ENCODE results near the gene CPNE8. TPM values are rescaled to one million over a fixed set of nuclear protein-coding genes. Genes with fewer than 3 reads are reported as not detected.

CPNE8 gene
- total RNA-seq, 2 donors from 2014 or later: 18.5 to 22.8 TPM

- DNase-seq (ENCODE audit: low spot score): no peak
- intact Hi-C loops (cut with DNase I): no loop called here
Measured at GRCh38 chr12:38689704-38690103, 215.7 kb downstream of the CPNE8 start.

GRCh38 chr12:38689195-38689594 lies 216.2 kb downstream of the CPNE8 start:
- intact Hi-C loops (cut with DNase I): no loop called here
- DNase-seq (ENCODE audit: low spot score): no peak

GRCh38 chr12:38682521-38682920 lies 222.9 kb downstream of the CPNE8 start:
- intact Hi-C loops (cut with DNase I): no loop called here
- DNase-seq (ENCODE audit: low spot score): no peak

- no peak for DNase-seq (ENCODE audit: low spot score)
- intact Hi-C loops (cut with DNase I): no loop called here
Measured at GRCh38 chr12:38669530-38669929, 235.9 kb downstream of the CPNE8 start.

- intact Hi-C loops (cut with DNase I): no loop called here
- no peak for DNase-seq (ENCODE audit: low spot score)
Measured at GRCh38 chr12:38669081-38669480, 236.3 kb downstream of the CPNE8 start.

GRCh38 chr12:38666425-38666824 lies 239.0 kb downstream of the CPNE8 start:
- intact Hi-C loops (cut with DNase I): no loop called here
- no peak for DNase-seq (ENCODE audit: low spot score)

- no peak for DNase-seq (ENCODE audit: low spot score)
- intact Hi-C loops (cut with DNase I): no loop called here
Measured at GRCh38 chr12:38664661-38665269, 240.6 kb downstream of the CPNE8 start.

GRCh38 chr12:38662829-38663228 lies 242.6 kb downstream of the CPNE8 start:
- intact Hi-C loops (cut with DNase I): no loop called here
- DNase-seq (ENCODE audit: low spot score): no peak

GRCh38 chr12:38653650-38654049 lies 251.7 kb downstream of the CPNE8 start:
- intact Hi-C loops (cut with DNase I): no loop called here
- DNase-seq (ENCODE audit: low spot score): no peak

GRCh38 chr12:38648813-38649212 lies 256.6 kb downstream of the CPNE8 start:
- no peak for DNase-seq (ENCODE audit: low spot score)
- intact Hi-C loops (cut with DNase I): no loop called here

GRCh38 chr12:38646146-38646545 lies 259.2 kb downstream of the CPNE8 start:
- DNase-seq (ENCODE audit: low spot score): no peak

GRCh38 chr12:38639625-38640024 lies 265.8 kb downstream of the CPNE8 start:
- no peak for DNase-seq (ENCODE audit: low spot score)
- intact Hi-C loops (cut with DNase I): no loop called here

More at GRCh38 chr12:38646146-38646545, 259.2 kb downstream of the CPNE8 start:
- intact Hi-C loops (cut with DNase I): no loop called here

- intact Hi-C loops (cut with DNase I): no loop called here
- no peak for DNase-seq (ENCODE audit: low spot score)
Measured at GRCh38 chr12:38638401-38638800, 267.0 kb downstream of the CPNE8 start.

GRCh38 chr12:38633511-38633910 lies 271.9 kb downstream of the CPNE8 start:
- intact Hi-C loops (cut with DNase I): no loop called here
- DNase-seq (ENCODE audit: low spot score): no peak

- intact Hi-C loops (cut with DNase I): no loop called here
- no peak for DNase-seq (ENCODE audit: low spot score)
Measured at GRCh38 chr12:38629064-38629463, 276.3 kb downstream of the CPNE8 start.

GRCh38 chr12:38628288-38628687 lies 277.1 kb downstream of the CPNE8 start:
- DNase-seq (ENCODE audit: low spot score): no peak
- intact Hi-C loops (cut with DNase I): no loop called here

GRCh38 chr12:38625306-38625705 lies 280.1 kb downstream of the CPNE8 start:
- intact Hi-C loops (cut with DNase I): no loop called here

GRCh38 chr12:38614171-38614570 lies 291.2 kb downstream of the CPNE8 start:
- intact Hi-C loops (cut with DNase I): no loop called here
- DNase-seq (ENCODE audit: low spot score): no peak

More at GRCh38 chr12:38625306-38625705, 280.1 kb downstream of the CPNE8 start:
- DNase-seq (ENCODE audit: low spot score): no peak

GRCh38 chr12:38610808-38611350 lies 294.5 kb downstream of the CPNE8 start:
- intact Hi-C loops (cut with DNase I): no loop called here
- no peak for DNase-seq (ENCODE audit: low spot score)

GRCh38 chr12:38607295-38607694 lies 298.1 kb downstream of the CPNE8 start:
- no peak for DNase-seq (ENCODE audit: low spot score)
- intact Hi-C loops (cut with DNase I): no loop called here
